Astrocyte of the hippocampus (primary cell): Measurements from ENCODE around the gene HEXB.
"Not testable (repeated sequence)": the region's sequence is repeated elsewhere in the genome, so short reads cannot be mapped to it uniquely, and the experiment has no call there.

Source experiments
- DNase-seq: peaks from one replicate; pipeline ENCODE4 v3.0.0; 2011; ENCODE audit warnings: low read depth, low spot score

HEXB gene

GRCh38 chr5:74659172-74659571, 25.9 kb upstream of the HEXB start:
- DNase-seq = no peak

DNA sequence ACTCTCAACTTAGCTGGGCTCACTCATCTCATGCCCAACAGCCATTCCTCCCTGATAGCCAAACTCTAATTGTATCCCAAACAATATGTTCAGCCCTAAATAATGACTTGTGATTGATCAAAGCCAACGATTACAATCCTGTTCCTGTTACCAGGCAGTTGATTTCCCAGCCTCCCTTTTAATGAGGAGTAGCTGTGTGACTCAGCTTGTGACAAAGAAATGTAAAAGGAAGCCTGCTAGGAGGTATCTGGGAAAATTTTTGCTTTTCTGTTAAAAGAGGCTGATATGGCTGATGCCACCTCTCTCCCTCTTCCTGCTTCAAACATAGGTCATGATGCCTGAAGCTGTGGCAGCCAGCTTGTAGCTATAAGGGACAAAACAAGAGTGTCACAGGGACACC, 24.9 kb upstream of the HEXB start:
- DNase-seq = no peak

DNA sequence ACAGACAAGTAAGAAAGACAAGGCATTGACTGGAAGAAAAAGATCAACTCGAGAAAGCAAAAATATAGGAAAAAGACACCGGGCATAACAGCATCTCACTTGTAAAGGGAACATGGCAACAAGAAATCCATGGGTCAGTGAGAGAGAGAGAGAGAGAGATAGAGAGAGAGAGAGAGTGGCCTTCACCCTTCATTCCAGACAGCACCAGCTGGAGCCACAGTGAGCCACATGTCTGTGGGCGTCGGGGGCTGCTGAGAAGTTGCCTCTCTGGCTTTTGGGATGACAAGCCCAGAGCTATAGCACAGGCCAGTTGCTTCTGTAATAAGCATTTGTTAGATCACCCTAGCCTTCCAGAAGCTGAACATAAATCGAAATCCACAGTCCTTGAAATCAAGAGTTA, 24.2 kb upstream of the HEXB start:
- DNase-seq = no peak

DNA sequence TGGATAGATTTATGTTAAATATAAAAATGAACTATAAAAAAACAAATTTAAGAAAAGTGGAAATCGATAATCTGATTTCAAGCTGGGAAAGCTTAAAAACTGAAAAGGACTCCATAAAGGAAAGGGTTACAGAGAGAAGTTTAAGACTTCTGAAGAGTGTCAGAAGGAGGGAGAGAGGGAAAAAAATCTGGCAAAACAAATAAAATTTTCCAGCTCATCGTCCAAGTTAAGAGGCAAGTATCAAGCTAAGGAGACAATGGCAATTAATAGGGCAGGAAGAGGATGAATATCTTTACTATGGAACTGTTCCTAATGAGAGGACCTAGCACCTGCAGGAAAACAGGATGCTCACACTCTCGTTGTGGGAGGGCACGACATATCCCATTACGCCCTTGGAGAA, 20.5 kb upstream of the HEXB start:
- no peak for DNase-seq

- no peak for DNase-seq
Observed at GRCh38 chr5:74665273-74665672, 19.8 kb upstream of the HEXB start.

DNA sequence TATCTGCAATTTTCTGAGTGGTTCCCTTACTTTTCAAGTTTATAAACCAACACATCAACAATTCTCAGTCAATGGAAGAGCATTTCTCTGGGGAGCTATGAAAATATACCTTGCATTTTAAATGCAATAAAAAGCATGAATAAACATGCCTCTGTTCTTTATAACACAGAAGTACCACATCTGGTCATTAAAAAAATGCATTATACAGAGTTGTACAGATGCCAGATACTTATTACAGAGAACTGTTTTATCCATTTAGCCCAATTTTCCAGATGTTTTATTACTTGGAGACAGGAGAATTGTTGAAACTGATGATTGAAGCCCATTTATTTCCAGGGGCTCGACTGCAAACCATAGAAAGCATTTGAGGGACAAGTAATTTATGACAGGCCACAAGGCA, 19.2 kb upstream of the HEXB start:
- DNase-seq = no peak

- DNase-seq = peak; percentile 46
Observed at GRCh38 chr5:74667396-74667795, 17.6 kb upstream of the HEXB start.

DNA sequence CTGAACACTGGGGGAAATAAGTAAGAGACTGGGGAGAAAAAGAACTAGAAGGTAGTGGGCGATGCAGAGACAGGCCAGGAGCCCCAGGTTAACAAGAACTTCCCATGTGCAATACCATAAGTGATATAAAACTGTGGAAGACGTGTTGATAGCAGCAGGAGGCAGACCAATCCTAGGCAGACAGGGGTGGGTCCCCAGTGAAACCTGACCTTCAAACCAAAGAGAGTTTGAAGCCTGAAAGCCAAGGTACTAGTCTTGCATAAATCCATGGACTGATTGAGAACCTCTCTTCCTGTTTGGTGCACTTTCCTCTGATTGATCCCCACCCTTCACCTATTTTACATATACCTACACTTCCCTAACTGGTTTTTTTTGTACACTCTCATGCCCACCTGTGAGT, 15.2 kb upstream of the HEXB start:
- DNase-seq = no peak

GRCh38 chr5:74670396-74671038, 14.5 kb upstream of the HEXB start:
- no peak for DNase-seq

GRCh38 chr5:74672215-74672877, 12.7 kb upstream of the HEXB start:
- DNase-seq = no peak

- DNase-seq = peak; percentile 51
Observed at GRCh38 chr5:74673011-74673790, 11.8 kb upstream of the HEXB start.

DNA sequence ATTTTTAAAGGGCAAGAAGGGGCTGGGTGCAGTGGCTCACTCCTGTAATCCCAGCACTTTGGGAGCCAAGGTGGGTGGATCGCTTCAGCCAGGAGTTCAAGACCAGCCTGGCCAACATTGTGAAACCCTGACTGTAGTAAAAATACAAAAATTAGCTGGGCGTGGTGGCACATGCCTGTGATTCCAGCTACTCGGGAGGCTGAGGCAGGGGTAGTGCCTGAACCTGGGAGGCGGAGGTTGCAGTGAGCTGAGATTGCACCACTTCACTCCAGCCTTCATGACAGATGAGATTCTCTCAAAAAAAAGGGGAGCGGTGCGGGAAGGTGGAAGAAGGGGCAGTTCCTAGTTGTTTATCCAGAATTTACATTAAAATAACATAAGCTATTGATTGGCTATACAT, 8.6 kb upstream of the HEXB start:
- not testable (repeated sequence) for DNase-seq

DNA sequence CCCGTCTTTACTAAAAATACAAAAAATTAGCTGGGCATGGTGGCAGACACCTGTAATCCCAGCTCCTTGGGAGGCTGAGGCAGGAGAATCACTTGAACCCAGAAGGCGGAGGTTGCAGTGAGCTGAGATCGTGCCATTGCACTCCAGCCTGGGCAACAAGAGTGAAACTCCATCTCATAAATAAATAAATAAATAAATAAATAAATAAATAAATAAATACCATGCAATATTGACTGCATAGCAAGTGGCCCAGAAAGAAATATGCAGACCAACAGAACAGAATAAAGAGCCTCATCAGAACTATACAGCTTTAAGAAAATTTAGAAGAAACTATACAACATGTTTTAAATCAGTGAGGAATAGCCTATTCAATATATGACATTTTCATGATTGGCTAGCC, 6.9 kb upstream of the HEXB start:
- DNase-seq = not testable (repeated sequence)

DNA sequence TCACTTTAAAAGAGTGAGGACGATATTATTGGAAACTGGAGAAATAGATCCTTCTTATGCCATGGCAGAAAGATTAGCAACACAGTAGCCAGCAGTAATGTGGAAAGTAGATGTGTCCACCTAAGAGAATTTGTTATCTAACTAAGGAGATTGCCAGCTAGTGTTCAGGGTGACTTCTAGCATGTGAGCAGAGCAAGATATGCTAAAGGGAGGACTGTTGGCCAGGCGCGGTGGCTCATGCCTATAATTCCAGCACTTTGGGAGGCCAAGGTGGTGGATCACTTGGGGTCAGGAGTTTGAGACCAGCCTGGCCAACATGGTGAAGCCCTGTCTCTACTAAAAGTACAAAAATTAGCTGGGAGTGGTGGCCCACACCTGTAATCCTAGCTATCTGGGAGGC, 5.7 kb upstream of the HEXB start:
- not testable (repeated sequence) for DNase-seq

- peak; percentile 22 for DNase-seq
Observed at GRCh38 chr5:74679966-74680365, 5.1 kb upstream of the HEXB start.

- DNase-seq = peak; percentile 20
Observed at GRCh38 chr5:74685979-74686631, 1.1 kb downstream of the HEXB start.

DNA sequence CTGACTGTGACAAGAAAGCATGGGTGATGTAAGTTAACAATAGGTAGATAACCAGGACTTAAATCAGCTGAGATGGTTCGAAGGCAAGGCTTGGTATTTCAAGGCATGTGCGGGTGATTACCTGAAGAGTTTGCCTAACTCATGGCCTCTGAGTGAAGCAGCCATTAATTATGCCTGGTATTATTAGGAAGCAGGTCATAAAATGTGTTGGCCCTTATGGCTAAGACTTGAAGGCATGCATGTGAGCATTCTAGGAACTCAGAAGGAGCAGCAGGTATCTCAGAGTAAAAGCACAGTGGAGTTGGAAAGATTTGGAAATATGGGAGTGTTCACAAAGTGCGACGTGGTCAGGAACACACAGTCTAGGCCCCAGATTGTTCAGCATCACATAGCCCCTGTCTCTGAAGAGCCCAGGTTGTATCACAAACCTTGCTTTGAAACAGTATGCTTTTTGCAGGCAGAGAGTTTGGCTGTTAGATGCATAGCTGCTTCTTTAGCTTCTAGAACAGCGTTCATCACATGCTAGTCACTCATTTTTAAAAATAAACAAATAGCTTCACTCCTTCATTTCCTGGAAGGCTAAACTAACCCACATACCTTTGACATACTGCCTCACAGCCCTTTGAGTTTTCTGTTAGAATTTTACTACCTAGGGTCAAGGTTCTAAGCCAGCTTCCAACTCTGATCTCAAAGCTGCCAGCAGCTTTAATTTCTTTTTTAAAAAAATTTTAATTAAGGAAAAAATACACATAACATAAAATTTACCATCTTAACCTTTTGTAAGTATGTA, 2.1 kb downstream of the HEXB start:
- DNase-seq = no peak

DNA sequence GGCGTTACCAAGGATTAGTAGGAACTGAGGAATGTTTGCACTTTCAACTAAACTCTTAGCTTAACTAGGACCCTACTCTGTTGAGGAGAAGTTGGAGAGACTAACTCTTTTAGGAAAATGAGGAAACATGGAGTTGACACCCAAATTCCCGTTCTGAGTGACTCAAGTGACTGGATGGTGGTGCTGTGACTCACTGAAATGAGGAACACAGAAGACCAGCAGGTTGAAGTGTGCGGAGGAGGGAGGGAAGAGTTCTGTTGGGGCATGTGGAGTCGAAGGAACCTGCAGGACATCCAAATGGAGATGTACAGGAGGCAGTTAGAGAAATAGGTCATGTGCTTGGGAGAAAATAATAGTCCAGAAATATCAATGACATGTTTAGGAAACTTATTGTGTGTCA, 8.2 kb downstream of the HEXB start:
- no peak for DNase-seq

DNA sequence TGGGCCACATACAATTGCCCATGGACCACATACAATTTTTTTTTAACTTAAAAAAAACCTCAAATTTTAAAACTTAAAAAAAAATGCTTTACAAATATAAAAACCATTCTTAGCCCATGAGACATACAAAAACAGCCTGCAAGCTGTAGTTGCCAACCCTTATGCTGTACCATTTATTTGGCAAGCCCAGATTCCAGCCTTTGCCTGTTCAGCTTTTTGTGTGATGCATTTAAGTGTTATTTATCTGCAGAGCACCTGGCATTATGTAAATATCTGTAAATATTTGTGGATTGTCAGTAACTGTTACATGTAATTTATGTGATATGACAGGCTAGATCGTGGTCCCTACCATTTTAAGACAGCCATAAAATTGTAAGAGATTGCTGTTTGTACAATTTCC, 32.6 kb downstream of the HEXB start:
- DNase-seq = no peak

DNA sequence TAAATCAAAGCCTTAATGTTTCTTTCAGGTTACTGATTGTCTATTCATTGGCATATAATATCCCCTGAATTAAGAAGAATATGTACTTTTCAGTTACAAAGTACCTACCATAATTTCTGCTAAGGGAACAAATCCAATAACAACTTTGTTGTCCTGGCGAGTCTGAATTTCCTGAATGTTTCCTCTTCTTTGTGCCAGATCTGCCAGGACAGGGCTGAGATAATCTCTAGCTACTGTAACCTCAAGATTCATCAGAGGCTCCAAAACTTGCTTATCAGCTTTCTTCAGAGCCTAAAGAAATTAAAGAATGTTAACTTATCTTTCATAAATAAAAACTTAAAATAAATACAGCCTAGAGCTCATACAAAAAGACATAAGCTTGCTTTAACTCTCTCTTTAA, 37.2 kb downstream of the HEXB start:
- DNase-seq = no peak

DNA sequence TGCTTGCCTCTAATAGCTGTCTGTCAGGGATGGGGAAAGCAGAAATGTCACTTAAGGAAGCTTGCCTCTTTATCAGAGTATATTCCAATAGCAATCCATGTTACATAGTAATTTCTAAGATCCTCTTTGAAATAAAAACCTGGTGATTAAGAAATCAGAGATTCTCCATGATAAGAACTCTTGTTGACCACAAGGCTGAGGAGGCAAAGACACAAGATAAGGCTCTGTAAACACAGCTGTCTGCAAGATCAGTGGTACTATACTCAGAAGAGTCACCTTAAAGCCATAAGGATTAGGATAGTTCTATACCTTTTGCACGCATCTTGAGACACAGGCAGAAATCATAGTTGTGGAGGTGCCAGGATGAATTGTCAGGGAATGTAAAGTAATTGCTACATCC, 40.3 kb downstream of the HEXB start:
- peak; percentile 1 for DNase-seq

DNA sequence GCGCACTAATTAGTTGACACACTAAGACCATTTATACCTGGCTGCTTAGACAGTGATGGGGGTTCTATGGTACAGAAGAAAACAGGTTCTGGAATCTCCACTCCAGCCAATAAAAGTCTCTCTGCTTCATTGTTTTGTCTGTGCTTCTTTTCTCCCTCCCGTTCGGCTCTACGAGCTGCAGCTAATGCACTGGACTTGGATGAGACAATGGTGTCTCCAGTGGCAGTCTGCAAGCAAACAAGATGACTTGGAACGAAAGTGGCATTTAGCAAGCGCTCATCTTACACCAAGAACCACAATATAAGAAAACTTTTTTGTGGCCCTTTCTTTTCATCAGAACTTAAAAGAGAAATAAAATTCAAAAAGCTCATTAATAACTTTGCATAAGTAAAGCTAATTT, 51.7 kb downstream of the HEXB start:
- no peak for DNase-seq
